Stromal cell of bone marrow (primary cell): Measurements from ENCODE around the gene NLRC5.
"Not testable (repeated sequence)": the region's sequence is repeated elsewhere in the genome, so short reads cannot be mapped to it uniquely, and the experiment has no call there.

ENCODE experiments used
- DNase-seq: peaks from one replicate; pipeline ENCODE4 v3.0.0-alpha.2; 2012; ENCODE audit warnings: low read depth

Gene NLRC5

GRCh38 chr16:56961386-56961785 lies 28.0 kb upstream of the NLRC5 start:
- no peak for DNase-seq

GRCh38 chr16:56961851-56962281 lies 27.5 kb upstream of the NLRC5 start, which contains the start of gene CETP:
Gene CETP (plus strand): TSS chr16:56961950. CDS start chr16:56961980, 30 bp downstream.
- DNase-seq, result no peak

DNA sequence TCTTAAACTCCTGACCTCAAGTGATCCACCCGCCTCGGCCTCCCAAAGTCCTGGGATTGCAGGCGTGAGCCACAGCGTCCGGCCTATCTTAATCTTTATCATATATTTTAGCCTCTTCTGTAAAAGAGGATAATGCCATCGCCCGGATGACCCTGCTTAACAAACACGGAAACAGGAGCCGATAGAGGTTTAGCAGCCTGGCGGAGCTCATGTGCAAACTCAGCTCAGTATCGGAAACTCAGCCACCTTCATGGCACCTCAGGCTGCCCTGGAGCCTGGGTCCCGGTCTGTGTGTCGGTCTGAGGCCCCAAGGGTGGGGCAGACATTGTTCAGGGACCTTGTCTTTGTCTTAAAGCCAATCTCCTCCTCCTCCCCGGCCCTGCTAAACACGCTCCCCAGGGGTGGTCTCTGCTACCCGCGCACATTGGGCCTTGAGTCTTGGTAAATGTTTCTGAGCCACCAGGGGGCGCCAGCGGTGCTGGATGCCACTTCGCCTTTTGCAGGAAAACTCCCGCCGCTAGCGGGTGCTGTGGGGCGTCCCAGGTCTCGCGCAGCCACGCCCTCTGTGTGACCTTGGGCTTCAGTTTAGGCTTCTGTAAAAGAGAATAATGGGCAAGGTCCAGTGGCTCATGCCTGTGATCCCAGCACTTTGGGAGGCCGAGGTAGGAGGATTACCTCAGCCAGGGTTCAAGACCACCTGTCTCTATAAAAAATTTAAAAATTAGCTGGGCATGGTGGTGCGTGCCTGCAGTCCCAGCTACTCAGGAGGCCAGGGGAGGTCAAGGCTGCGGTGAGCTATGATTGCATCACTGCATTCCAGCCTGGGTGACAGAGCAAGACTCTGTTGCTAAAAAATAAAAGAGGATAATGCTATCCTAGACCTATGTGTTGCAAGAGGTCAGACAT lies 24.9 kb upstream of the NLRC5 start:
- DNase-seq, result peak; percentile 78

DNA sequence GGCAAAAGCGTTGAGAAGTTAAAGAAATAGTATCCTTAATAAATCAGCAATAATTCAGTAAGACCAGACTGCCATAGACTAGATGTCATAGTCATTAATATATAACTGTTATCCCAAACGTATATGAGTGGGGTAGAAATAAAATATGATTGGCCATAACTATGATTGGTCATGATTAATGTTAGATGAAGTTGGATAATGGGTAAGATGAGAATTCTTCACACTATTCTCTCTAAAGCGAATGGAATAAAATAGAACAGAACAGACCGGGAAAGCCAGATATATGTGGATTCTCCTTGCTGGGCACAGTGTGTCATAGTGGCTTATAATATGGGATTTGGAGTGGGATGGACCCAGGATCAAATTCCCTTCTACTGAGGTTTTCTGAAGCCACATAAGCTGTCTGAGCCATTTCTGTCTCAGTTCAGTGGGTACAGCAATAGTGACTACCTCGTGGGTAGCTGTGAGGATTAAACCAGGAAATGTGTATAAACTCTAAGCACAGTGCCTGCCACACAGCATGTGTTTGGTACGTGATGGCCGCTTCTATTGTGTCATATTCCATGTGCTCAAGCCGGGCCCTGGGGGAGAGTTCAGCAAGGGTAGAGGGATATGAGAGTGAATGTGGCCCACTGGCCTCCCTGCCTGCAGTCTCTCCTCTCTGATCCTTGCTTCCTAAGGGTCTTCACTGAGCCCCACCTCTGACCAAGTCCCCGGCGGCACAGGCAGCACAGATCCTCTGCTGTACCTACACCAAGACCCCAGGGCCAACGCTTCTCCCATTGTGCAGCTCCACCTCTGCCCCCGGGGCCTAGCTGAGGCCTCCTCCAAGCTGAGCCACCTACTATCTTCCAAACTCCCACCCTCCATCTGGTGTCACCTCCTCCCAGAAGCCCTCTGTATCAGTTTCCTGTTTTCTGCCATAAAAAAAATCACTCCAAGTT lies 23.9 kb upstream of the NLRC5 start:
- DNase-seq, result no peak

GRCh38 chr16:56966093-56966475 lies 23.3 kb upstream of the NLRC5 start:
- no peak for DNase-seq

GRCh38 chr16:56967733-56968132 lies 21.6 kb upstream of the NLRC5 start:
- no peak for DNase-seq

- no peak for DNase-seq
Observed at GRCh38 chr16:56969769-56970168, 19.6 kb upstream of the NLRC5 start.

DNA sequence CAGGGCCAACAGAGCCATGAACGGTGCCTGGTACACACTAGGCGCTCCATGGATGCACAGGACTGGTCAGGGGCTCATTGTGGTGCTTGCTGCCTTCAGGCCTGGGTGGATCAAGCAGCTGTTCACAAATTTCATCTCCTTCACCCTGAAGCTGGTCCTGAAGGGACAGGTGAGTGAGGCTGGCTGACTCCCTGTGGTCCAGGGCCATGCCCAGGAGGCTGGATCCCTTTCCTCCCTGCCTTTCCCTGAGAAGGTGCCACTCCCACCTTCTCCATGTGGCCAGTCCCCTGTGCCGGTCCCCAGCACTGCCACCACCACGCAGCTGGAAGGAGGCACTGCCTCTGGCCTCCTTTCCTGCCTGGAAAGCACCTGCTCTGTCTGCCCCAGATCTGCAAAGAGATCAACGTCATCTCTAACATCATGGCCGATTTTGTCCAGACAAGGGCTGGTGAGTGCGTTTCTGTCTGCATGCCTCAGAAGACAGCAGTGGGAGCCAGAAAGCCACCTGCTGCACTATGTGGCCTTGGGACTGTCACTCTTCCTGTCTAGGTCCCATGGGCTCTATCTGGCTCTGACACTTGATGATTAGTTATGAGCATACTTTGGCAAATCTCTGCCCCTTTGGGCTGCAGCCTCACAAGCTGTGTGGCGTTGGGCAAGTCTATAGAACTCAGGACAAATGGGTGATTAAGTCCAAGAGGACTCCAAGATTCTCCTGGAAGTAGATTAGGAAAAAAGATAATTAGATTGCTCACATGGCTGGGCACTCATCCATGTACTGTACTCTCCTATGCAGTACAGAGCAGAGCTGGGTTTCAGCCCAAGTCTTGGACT lies 18.2 kb upstream of the NLRC5 start:
- DNase-seq, result no peak

GRCh38 chr16:56971768-56972043 lies 17.7 kb upstream of the NLRC5 start:
- no peak for DNase-seq

GRCh38 chr16:56972403-56973293 lies 16.7 kb upstream of the NLRC5 start:
- DNase-seq, result no peak

GRCh38 chr16:56973294-56973689 lies 16.1 kb upstream of the NLRC5 start:
- DNase-seq, result no peak

DNA sequence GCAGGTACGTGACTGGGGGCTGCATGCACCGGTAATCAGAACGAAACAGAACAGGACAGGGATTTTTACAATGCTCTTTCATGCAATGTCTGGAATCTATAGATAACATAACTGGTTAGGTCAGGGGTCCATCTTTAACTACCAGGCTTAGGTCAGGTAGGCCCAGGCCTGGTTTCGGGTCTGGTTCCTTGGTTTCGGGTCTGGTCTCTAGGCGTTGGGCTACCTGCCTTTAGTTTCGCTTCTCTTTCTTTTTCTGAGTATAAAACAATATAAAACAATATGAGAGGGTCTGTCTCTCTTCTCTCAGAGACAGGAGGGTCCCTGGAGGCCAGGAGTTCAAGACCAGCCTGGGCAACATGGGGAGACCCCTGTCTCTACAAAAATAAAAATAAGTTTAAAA lies 15.5 kb upstream of the NLRC5 start:
- not testable (repeated sequence) for DNase-seq

DNA sequence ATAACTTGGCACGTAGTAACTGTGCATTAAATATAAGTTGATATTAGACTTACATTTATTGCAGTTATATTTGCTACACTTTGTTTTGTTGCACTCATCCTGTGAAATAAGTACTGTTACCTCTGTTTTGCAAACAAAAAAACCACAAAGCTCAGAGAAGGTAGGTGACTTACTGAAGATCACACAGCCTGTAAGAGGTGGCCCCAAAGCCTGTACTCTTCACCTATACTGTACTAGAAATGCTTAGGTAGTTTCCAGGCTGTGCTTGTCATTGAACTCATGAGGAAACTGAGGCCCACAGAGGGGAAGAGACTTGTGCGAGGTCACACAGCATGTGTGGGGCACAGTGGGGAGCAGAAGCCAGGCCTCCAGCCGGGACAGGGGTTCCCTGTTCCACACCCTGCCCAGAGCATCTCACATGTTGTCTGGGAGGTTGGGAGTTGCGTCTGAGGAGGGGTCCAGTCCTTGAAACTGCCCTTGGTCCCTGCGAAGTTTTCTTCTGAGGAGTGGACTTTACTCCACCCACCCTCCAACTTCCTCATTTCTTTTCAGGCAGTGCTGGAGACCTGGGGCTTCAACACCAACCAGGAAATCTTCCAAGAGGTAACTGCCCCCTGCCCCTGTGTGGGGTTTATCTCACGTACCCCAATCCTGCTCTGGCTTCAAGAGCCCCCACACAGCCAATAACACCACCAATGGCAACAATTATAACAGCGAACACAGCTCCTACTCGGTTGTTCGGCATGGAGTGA lies 14.6 kb upstream of the NLRC5 start:
- no peak for DNase-seq

DNA sequence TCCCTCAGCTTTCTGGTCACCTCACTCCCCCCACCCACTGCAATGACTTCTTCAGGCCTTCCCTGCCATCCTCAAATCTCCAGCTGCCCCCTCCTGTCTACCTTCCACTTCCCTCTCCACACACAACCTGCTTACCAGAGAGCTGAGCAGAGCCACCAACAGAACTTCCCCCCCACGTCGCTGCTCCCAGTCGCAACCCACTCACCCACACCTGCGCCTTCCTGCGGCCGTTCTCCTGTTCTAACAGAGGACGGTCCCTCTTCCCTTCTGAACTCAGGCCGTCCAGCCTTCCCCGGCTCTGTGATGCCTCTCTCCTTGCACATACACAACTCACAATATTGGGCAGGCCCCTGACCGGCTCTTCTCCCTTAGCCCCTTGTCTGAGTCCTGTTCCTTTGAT lies 13.6 kb upstream of the NLRC5 start:
- no peak for DNase-seq

GRCh38 chr16:56977216-56977615 lies 12.1 kb upstream of the NLRC5 start:
- no peak for DNase-seq

GRCh38 chr16:56977823-56978430 lies 11.4 kb upstream of the NLRC5 start:
- DNase-seq, result no peak

GRCh38 chr16:56980201-56980535 lies 9.2 kb upstream of the NLRC5 start:
- DNase-seq, result no peak

GRCh38 chr16:56980792-56981724 lies 8.3 kb upstream of the NLRC5 start:
- no peak for DNase-seq

- DNase-seq, result no peak
Observed at GRCh38 chr16:56981729-56982271, 7.6 kb upstream of the NLRC5 start.
